NCI-H2227 (cell line): ENCODE data around the gene RBP5.

ENCODE experiments used
- DNase-seq: peaks from one replicate; lab custom pipeline; 2025; ENCODE audit not compliant: unreplicated experiment; lab: John Stamatoyannopoulos, UW

RBP5 gene

GRCh38 chr12:7128681-7129286, at the start of gene RBP5:
Gene RBP5 (minus strand): TSS chr12:7128889. CDS start chr12:7128775, 114 bp downstream.
- no peak for DNase-seq

GRCh38 chr12:7178481-7178880, 49.8 kb upstream of the RBP5 start:
- no peak for DNase-seq

GRCh38 chr12:7176595-7176994, 47.9 kb upstream of the RBP5 start:
- no peak for DNase-seq

- no peak for DNase-seq
Measured at GRCh38 chr12:7175493-7175892, 46.8 kb upstream of the RBP5 start.

- no peak for DNase-seq
Measured at GRCh38 chr12:7171854-7172253, 43.2 kb upstream of the RBP5 start.

- no peak for DNase-seq
Measured at GRCh38 chr12:7169951-7170350, 41.3 kb upstream of the RBP5 start.

- DNase-seq, result peak; percentile 29
Measured at GRCh38 chr12:7162691-7163114, 34.0 kb upstream of the RBP5 start.

GRCh38 chr12:7161811-7162210, 33.1 kb upstream of the RBP5 start:
- no peak for DNase-seq

GRCh38 chr12:7161327-7161726, 32.6 kb upstream of the RBP5 start:
- no peak for DNase-seq

GRCh38 chr12:7160183-7160582, 31.5 kb upstream of the RBP5 start:
- DNase-seq, result no peak

GRCh38 chr12:7158781-7159609, 30.3 kb upstream of the RBP5 start:
- no peak for DNase-seq

GRCh38 chr12:7157391-7157790, 28.7 kb upstream of the RBP5 start:
- no peak for DNase-seq

- no peak for DNase-seq
Measured at GRCh38 chr12:7156259-7157197, 27.8 kb upstream of the RBP5 start.

GRCh38 chr12:7155471-7156034, 26.9 kb upstream of the RBP5 start:
- no peak for DNase-seq

- no peak for DNase-seq
Measured at GRCh38 chr12:7154901-7155470, 26.3 kb upstream of the RBP5 start.

GRCh38 chr12:7154042-7154441, 25.4 kb upstream of the RBP5 start:
- DNase-seq, result no peak

GRCh38 chr12:7152818-7153217, 24.1 kb upstream of the RBP5 start:
- DNase-seq, result no peak

GRCh38 chr12:7151532-7151931, 22.8 kb upstream of the RBP5 start:
- DNase-seq, result no peak

- no peak for DNase-seq
Measured at GRCh38 chr12:7150841-7151240, 22.2 kb upstream of the RBP5 start.

GRCh38 chr12:7150356-7150755, 21.7 kb upstream of the RBP5 start:
- no peak for DNase-seq

- DNase-seq, result no peak
Measured at GRCh38 chr12:7146906-7147305, 18.2 kb upstream of the RBP5 start.
